WTC11 (cell line): ENCODE measurements around the gene CTIF.

ENCODE experiments used
- ATF1 ChIP-seq: sonication (generic); formaldehyde crosslinking; IDR thresholded peaks from 2 replicates; pipeline ENCODE4 v1.8.1; 2023; ENCODE audit warnings: mild to moderate bottlenecking, moderate library complexity, missing genetic modification reagents
- ATF3 ChIP-seq: sonication (generic); formaldehyde crosslinking; conservative IDR thresholded peaks from 2 replicates; pipeline ENCODE4 v1.8.1; 2022; ENCODE audit warnings: mild to moderate bottlenecking, missing genetic modification reagents
- CREB1 ChIP-seq: sonication (generic); formaldehyde crosslinking; IDR thresholded peaks from 2 replicates; pipeline ENCODE4 v1.8.0; 2023; ENCODE audit warnings: mild to moderate bottlenecking, missing genetic modification reagents
- CTCF ChIP-seq: fragments of 200-600 bp; IDR thresholded peaks from 2 replicates; pipeline ENCODE4 v1.8.0; 2022; ENCODE audit warnings: antibody characterized with exemption
- E2F1 ChIP-seq: sonication (generic); formaldehyde crosslinking; IDR thresholded peaks from 2 replicates; pipeline ENCODE4 v1.8.0; 2022; ENCODE audit warnings: mild to moderate bottlenecking, missing genetic modification reagents
- ETV6 ChIP-seq: sonication (generic); formaldehyde crosslinking; IDR thresholded peaks from 2 replicates; pipeline ENCODE4 v1.8.1; 2022; ENCODE audit warnings: mild to moderate bottlenecking, missing genetic modification reagents
- HMGXB4 ChIP-seq: sonication (generic); formaldehyde crosslinking; IDR thresholded peaks from 2 replicates; pipeline ENCODE4 v1.8.1; 2023; ENCODE audit warnings: mild to moderate bottlenecking, moderate library complexity, missing genetic modification reagents
- IRF2 ChIP-seq: sonication (generic); formaldehyde crosslinking; IDR thresholded peaks from 2 replicates; pipeline ENCODE4 v1.8.0; 2022; ENCODE audit warnings: low read depth, missing genetic modification reagents, borderline replicate concordance
- MLX ChIP-seq: sonication (generic); formaldehyde crosslinking; IDR thresholded peaks from 2 replicates; pipeline ENCODE4 v1.8.1; 2023; ENCODE audit warnings: mild to moderate bottlenecking, missing genetic modification reagents, moderate library complexity
- MXD4 ChIP-seq: fragments of 250-450 bp; sonication (Bioruptor Pico); IDR thresholded peaks from 2 replicates; pipeline ENCODE4 v1.8.0; 2021; ENCODE audit warnings: mild to moderate bottlenecking, moderate library complexity, borderline replicate concordance
- NR3C1 ChIP-seq: sonication (generic); formaldehyde crosslinking; conservative IDR thresholded peaks from 2 replicates; pipeline ENCODE4 v1.8.1; 2023; ENCODE audit warnings: low read depth, mild to moderate bottlenecking, missing genetic modification reagents
- ZNF281 ChIP-seq: sonication (generic); formaldehyde crosslinking; IDR thresholded peaks from 2 replicates; pipeline ENCODE4 v1.8.0; 2023; ENCODE audit warnings: mild to moderate bottlenecking, missing genetic modification reagents
- TF ChIP-seq, protein P1 (sequence below): sonication (generic); formaldehyde crosslinking; IDR thresholded peaks from 2 replicates; pipeline ENCODE4 v1.8.0; 2022; ENCODE audit warnings: mild to moderate bottlenecking, missing genetic modification reagents

DNA sequence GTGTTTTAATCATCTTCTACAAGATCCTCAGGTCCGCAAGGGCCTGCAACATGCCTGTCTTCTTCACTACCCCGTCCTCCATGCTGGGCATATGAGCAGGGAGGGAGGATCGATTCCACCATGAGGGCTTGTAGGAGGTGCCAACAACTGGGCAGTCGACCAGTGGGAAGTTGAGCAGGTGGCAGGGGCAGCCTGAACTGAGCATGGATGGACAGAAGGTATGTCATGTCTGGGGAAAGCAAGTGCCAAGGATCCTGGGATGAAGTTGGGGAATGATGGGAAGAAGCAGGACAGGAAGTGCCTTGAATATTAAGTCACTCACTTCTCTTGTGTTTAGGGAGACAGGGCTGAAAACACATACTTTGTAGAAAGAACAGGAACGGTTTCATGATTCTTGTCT lies 44.7 kb downstream of the CTIF start:
- TF ChIP-seq CTCF (no peak), HMGXB4 (no peak), ZNF281 (CRISPR knock-in tag) (no peak), NR3C1 (CRISPR knock-in tag) (no peak), ATF1 (CRISPR knock-in tag) (no peak), CREB1 (no peak), MLX (CRISPR knock-in tag) (no peak), MXD4 (CRISPR knock-in tag) (no peak), ATF3 (CRISPR knock-in tag) (no peak), IRF2 (no peak), E2F1 (CRISPR knock-in tag) (no peak), ETV6 (CRISPR knock-in tag) (no peak)
- TF ChIP-seq, protein P1, sequence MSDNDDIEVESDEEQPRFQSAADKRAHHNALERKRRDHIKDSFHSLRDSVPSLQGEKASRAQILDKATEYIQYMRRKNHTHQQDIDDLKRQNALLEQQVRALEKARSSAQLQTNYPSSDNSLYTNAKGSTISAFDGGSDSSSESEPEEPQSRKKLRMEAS (CRISPR knock-in tag), result no peak
